ENCODE data around the gene PITX1. TPM values are rescaled to one million over a fixed set of nuclear protein-coding genes. Genes with fewer than 3 reads are reported as not detected.

The PITX1 gene
- total and polyA plus RNA-seq, 2 donors (not counting 3 experiments of a cell fraction or from before 2014, with no cell fraction given): 0.48 to 6.0 TPM

DNA sequence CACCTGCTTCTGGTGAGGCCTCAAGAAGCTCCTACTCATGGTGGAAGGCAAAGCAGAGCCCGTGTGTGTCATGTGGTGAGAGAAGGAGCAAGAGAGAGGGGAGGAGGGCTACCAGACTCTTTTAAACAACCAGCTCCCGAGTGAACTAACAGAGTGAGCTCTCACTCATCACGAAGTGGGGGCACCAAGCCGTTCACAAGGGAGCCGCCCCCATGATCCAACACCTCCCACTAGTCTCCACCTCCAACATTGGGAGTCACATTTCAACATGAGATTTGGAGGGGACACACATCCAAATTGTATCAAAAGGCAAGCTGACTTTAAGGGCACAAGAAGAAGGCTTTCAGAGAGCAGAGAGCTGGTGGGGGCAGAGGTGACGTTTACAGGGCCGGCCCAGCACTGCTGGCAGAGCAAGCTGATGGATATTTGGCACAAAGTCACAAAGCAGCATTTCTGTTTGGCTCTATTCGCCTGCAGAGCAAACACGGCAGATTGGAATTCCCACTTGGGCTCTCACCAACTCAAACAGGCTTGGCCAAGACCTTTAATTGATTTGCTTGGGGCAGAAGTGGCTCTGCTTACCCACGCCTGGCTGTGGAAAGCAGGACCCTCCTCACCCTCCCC, 20.0 kb downstream of the PITX1 start:
- CTCF ChIA-PET: interaction anchor here (0.9 to 1.4 kb wide), 2 partner anchors 11 to 15 kb away, joined by 3 to 4 read pairs; no protein-coding TSS in a partner anchor
- no TSS peak for BruUV-seq (replicated peaks)
- TF ChIP-seq FOS (IDR thresholded peaks at IDR 0.05; ENCODE audit: borderline replicate concordance, insufficient read depth, low read length): no peak
- no peak for TF ChIP-seq MYC (IDR thresholded peaks at IDR 0.05; ENCODE audit: low read depth, low read length)
- TF ChIP-seq CTCF (IDR thresholded peaks at IDR 0.05; ENCODE audit: extremely low read depth in 1 of 2, insufficient read depth in 1 of 2, low read depth in 1 of 2, low read length in 2 of 2): no peak
- TF ChIP-seq GATA2 (IDR thresholded peaks at IDR 0.05; ENCODE audit: insufficient read depth, insufficient read length, low read depth, low read length): no peak
- no peak for TF ChIP-seq EZH2 (IDR thresholded peaks at IDR 0.05; ENCODE audit: borderline replicate concordance, low read depth, low read length, severe bottlenecking)
- TF ChIP-seq POLR2A (IDR thresholded peaks at IDR 0.05; ENCODE audit: low read depth, low read length): no peak
- TF ChIP-seq POLR2AphosphoS5 (IDR thresholded peaks at IDR 0.05; ENCODE audit: insufficient read depth, low read depth, low read length): no peak
- no peak for TF ChIP-seq JUN (IDR thresholded peaks at IDR 0.05; ENCODE audit: borderline replicate concordance, insufficient read depth, insufficient read length, low read depth)
- TF ChIP-seq MAX (IDR thresholded peaks at IDR 0.05; ENCODE audit: insufficient read depth, insufficient read length): no peak
- no peak for DNase-seq (ENCODE audit: low read depth, low spot score)
- no peak overlapping the region for H3K4me3 ChIP-seq (replicated peaks in 1 of 3; ENCODE audit: insufficient read depth in 1 of 3, low read depth in 1 of 3, low read length in 3 of 3)
- H3K36me3 ChIP-seq (ENCODE audit: control insufficient read depth in 2 of 2, extremely low read depth in 1 of 2, insufficient read depth in 2 of 2, low read length in 2 of 2): no peaks in the 10 kb centered on the region
- H3K79me2 ChIP-seq (ENCODE audit: control insufficient read depth, insufficient read depth, low read length): no peaks in the 10 kb centered on the region
- no peaks in the 10 kb centered on the region for H3K9me3 ChIP-seq (replicated peaks; ENCODE audit: control insufficient read depth, insufficient read depth, low read length)
- intact Hi-C loops (cut with micrococcal nuclease) (no loop called here), dilution Hi-C loops (cut with MboI; ENCODE audit: extremely low pct_ligation_motif_present, low sequenced_read_pairs) (no loop called here)
- H3K9me1 ChIP-seq (replicated peaks; ENCODE audit: control insufficient read depth, extremely low read depth, insufficient read depth, low read length): no peaks in the 10 kb centered on the region
- no peak overlapping the region for H3K27ac ChIP-seq (ENCODE audit: insufficient read depth, low read depth, low read length)
- H4K20me1 ChIP-seq (replicated peaks; ENCODE audit: control insufficient read depth, extremely low read depth, insufficient read depth, low read length): no peaks in the 10 kb centered on the region
- FAIRE-seq: no peak
- no peaks in the 10 kb centered on the region for H3K4me1 ChIP-seq (ENCODE audit: control insufficient read depth, extremely low read depth, insufficient read depth, low read length)
- H3K4me2 ChIP-seq (ENCODE audit: insufficient read depth, low read length): no peak overlapping the region
- POLR2A ChIA-PET: no interaction called here
- H3K9ac ChIP-seq (replicated peaks; ENCODE audit: extremely low read depth, insufficient read depth, low read length): no peak overlapping the region
- no peak overlapping the region for H2AFZ ChIP-seq (ENCODE audit: low read depth, low read length)
- peaks cover 0 to 2% of the 10 kb centered on the region in 2 experiments for H3K27me3 ChIP-seq (ENCODE audit: control insufficient read depth in 2 of 2, insufficient read depth in 2 of 2, low read length in 2 of 2)
